Activated naive CD4-positive, alpha-beta T cell treated with anti-CD3 and anti-CD28 coated beads, Interleukin-2, amount 50 U/mL, for 16 hours (primary cell): Measurements from ENCODE around the gene NUP54.

Source experiments
- DNase-seq: peaks from one replicate; pipeline ENCODE4 v3.0.0-alpha.2; 2020

Gene NUP54

GRCh38 chr4:76148142-76148865, at the start of gene NUP54:
Gene NUP54 (minus strand): TSS chr4:76148397. CDS start chr4:76148374, 23 bp downstream.
- peak; percentile 96 for DNase-seq

GRCh38 chr4:76197031-76197743, 49.0 kb upstream of the NUP54 start:
- no peak for DNase-seq

GRCh38 chr4:76196376-76196775, 48.2 kb upstream of the NUP54 start:
- DNase-seq: no peak

GRCh38 chr4:76195326-76195725, 47.1 kb upstream of the NUP54 start:
- DNase-seq: no peak

GRCh38 chr4:76194325-76194724, 46.1 kb upstream of the NUP54 start:
- DNase-seq: no peak

DNA sequence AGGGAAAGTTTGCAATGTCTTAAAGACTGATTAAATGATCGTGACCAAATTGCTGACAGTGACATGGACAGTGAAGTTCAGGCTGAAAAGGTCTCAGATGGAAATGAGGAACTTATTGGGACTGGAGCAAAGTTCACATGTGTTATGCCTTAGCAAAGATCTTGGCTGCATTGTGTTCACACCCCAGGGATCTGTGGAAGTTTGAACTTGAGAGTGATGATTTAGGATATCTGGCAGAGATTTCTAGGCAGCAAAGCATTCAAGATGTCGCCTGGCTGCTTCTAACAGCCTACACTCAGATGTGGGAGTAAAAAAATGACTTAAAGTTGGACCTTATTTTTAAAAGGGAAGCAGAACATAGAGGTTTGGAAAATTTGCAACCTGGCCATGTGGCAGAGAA, 44.0 kb upstream of the NUP54 start:
- no peak for DNase-seq

DNA sequence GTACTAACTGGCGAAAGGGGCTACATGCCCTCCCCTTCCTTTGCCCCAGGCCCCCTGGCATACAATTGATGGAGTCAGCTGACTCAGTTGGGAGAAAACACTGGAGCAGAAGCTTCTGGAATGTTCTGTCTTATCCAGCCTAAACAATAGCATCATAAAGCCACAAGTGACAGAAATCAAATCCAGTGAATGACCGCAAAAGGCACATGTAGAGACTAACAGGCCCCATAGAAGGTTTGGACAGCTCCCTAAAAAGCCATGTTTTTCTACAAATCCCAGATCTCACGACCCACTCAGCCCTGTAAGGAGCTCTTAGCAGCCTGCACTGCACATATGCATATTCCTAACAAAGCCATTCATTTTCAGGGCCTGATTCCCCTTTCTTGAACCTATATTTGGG, 40.4 kb upstream of the NUP54 start:
- no peak for DNase-seq

DNA sequence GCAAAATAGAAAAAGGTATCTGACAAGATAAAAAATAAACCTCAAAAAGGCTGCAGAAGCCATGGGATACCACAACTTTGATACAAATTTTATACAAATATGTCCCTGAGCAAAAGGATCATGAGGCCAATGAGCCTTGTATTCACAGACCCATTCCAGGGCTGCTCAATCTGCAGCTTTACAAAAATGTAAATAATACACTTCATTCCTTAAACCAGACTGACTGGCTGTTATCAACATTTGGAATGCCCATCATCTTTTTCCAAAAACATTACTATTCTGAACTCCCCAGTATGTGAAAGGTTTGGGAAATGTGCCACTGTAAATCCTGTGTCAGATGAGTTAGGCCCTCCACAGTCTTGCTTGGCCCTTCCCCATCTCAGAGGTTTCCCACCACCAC, 40.0 kb upstream of the NUP54 start:
- no peak for DNase-seq

DNA sequence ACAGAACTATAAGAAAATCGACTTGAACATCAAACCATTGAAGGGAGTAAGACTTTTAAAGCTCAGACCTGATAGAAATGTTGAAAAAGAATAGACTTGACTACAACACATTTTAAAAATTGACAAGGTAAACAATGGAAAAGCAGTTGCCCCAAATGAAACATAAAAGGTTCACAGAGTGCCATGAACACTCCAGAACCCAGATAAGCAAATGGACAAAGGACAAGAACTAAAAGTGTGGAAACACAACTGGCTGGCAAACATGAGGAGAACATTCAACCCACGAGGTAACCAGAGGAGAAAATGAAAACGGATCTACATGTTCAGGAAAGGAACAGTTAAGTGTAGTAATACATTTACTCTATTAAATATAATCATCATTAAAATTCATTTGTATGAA, 39.0 kb upstream of the NUP54 start:
- no peak for DNase-seq

DNA sequence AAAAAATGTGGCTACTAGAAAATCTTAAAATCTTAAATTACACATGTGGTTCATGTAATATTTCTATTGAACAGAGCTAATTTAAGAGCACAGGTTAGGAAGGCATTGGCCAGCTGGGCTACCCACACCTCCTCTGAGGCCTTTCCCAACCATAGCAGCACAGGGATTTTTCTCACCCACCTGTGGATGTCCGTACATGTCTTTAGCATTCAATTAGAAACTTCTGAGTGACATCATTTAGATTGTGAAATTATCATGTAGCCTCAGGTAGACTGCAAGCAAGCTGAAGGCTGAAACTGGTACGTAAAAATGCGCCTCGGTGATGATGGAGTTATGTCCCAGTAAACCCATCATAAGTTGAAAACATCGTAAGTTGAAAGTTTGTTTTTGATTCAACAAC, 34.3 kb upstream of the NUP54 start:
- no peak for DNase-seq

GRCh38 chr4:76179398-76180318, 31.5 kb upstream of the NUP54 start:
- peak; percentile 82 for DNase-seq

GRCh38 chr4:76178296-76178695, 30.1 kb upstream of the NUP54 start:
- DNase-seq: no peak

- no peak for DNase-seq
These were observed 29.5 kb upstream of the NUP54 start for GRCh38 chr4:76177709-76178108.

DNA sequence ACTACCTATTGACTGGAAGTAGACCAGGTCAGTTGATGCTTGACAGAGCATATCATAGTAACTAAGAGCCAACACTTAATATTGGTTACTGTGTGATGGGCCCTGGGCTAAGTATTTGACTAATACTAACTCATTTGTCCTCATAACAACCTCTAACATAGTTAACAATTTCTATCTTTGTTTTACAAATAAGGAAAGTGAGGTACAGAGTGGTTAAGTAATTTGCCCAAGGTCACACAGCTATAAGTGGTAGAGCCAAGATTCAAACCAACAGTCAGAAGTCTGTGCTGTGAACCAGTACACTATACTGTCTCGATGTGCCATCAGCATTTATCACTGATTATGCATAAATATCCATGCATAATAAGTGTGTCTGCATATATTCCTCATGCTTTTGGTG, 27.1 kb upstream of the NUP54 start:
- no peak for DNase-seq

DNA sequence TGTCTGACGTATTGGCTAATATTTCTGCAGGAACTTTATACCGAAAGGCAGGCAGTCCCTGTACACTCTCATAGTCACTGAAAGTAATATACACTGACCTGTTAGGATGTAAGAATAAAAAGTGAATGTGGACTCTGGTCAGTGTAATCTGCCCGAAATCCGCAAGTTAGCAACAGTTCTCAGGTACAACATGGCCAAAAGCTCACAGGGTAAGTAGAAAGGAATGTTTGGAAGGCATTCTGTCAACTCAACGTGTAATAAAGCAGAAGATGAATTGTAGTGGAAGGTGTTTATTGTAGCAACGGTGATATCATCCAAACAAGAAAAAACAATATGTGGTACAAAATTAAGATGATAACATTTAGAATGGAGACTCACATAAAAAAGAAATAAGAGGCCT, 26.0 kb upstream of the NUP54 start:
- DNase-seq: no peak

DNA sequence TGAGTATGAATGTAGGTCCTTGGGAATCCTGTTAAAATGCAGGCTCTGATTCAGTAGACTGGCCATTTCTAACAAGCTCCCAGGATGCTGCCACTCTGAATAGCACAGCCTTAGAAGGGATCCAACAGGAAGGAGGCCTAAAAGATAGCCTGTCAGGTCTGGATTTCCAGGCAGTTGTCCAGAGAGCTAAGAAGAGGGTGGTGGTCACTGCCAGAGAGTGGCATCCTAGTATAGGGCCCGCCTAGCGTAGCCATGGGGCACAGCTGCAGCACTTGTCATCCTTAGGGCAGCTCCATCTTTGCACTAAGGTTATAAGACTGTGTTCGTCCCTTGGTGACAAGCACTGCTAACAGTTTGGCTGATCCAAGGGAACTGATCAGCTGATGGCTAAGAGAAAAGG, 20.5 kb upstream of the NUP54 start:
- no peak for DNase-seq

GRCh38 chr4:76166480-76166879, 18.3 kb upstream of the NUP54 start:
- no peak for DNase-seq

- no peak for DNase-seq
These were observed 12.2 kb upstream of the NUP54 start for GRCh38 chr4:76160355-76160754.

DNA sequence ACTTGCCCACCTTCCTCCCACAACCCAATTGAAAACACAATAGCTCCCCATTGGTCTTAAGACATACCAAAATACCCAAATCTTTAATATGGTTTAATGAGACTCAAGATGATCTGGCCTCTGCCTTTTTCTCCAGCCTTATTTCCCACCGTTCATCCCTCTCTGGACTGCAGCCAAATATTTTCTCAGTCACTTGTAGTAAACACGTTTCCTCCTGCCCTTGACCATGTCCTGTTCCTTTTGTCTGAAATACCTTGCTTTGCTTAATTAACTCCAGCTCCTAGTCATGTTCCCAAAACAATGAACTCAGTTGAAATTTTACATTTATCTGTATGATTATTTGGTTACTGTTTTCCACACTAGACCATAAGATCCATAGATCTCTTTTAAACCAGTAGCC, 8.4 kb upstream of the NUP54 start:
- no peak for DNase-seq

DNA sequence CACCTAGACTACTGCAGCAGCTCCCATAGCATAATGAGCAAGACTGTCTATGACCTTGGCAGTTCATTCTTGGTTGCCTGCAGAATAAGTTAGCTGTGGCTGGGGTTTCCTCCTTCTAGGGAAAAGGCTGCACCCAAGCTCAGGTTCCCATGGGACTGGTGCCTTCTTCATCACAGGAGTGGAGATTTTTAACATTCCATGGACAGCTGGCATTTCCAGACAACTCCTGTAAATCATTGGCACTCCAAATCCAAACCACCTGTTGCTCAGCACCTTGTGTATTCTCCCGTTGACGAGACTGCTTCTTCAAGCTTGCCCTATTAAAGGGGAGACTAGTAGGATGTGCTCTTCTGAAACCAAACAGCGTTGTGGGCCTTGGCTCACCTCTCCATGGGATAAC, 7.8 kb upstream of the NUP54 start:
- DNase-seq: no peak

- DNase-seq: no peak
These were observed 5.2 kb upstream of the NUP54 start for GRCh38 chr4:76153356-76153755.

GRCh38 chr4:76147454-76148141, 599 bp downstream of the NUP54 start:
- peak; percentile 29 for DNase-seq

DNA sequence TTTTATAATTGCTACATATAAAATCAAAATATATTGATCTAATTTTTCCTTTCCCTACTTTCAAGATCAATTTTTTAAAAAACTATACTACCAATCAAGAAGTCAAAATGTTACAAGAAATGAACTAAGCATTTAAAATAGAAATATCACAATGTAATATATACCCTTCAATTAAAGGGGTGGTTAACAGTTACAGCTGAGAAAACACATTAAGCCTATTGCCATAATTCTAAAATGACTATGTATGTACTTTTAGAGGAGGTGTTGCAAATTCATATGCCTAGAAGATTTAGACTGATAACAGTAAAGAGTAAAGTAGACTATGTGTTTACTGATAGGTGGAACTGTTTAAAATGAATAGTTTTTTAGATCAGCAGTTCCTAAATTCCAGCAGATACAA, 3.7 kb downstream of the NUP54 start:
- no peak for DNase-seq
